ENCODE measurements around the gene RBM14. TPM values are rescaled to one million over a fixed set of nuclear protein-coding genes. Genes with fewer than 3 reads are reported as not detected.

Gene RBM14
- total RNA-seq, 4 donors from 2014 or later, result 13.8 to 70.1 (median 47.0) TPM

GRCh38 chr11:66569076-66569475 is 47.4 kb upstream of the RBM14 start:
- H3K27ac ChIP-seq, result no peak overlapping the region
- DNase-seq, result no peak

GRCh38 chr11:66570079-66570849 is 46.2 kb upstream of the RBM14 start:
- H3K4me1 ChIP-seq, result peaks cover 5 to 18% (median 13%) of the 10 kb centered on the region in 4 donors
- no peak for TF ChIP-seq CTCF (IDR thresholded peaks at IDR 0.05)
- no peak for TF ChIP-seq POLR2A (IDR thresholded peaks at IDR 0.05)
- TF ChIP-seq EP300 (IDR thresholded peaks at IDR 0.05; ENCODE audit: low read depth), result no peak
- TF ChIP-seq POLR2AphosphoS5 (IDR thresholded peaks at IDR 0.05), result no peak
- no peak overlapping the region for H3K4me3 ChIP-seq
- in situ Hi-C loops (cut with MboI; ENCODE audit: low pct_ligation_motif_present in 1 of 4, low pct_unique_long_range_greater_than_20kb in 1 of 4, low sequenced_read_pairs in 3 of 4) (loop anchor here in 2 of 4 donors (10.0 to 25.0 kb wide), 3 partner anchors 105 to 267 kb away; partner anchors contain the start of genes RBM4B (in 1 of the 2) and RCE1 (in 1 of the 2)), intact Hi-C loops (cut with DNase I; ENCODE audit: low total_unique reads) (no loop called here)
- peaks cover 33% of the 10 kb centered on the region for H3K27me3 ChIP-seq
- H3K9me3 ChIP-seq, result no peaks in the 10 kb centered on the region
- DNase-seq, result no peak
- no peaks in the 10 kb centered on the region for H3K36me3 ChIP-seq
- WGBS, 2 donors (ENCODE audit: low coverage in 1 of 2), result 39 to 67% methylated on average over 3 to 5 of the region's 5 CpGs
- no peak overlapping the region for H3K27ac ChIP-seq

More at GRCh38 chr11:66569076-66569475, 47.4 kb upstream of the RBM14 start:
- Histone ChIP-seq H3K27me3 (peaks cover 23% of the 10 kb centered on the region), H3K4me3 (no peak overlapping the region), H3K36me3 (no peaks in the 10 kb centered on the region), H3K9me3 (no peaks in the 10 kb centered on the region), H3K4me1 (peaks cover 5 to 18% (median 13%) of the 10 kb centered on the region in 4 donors)
- no peak for TF ChIP-seq EP300 (IDR thresholded peaks at IDR 0.05; ENCODE audit: low read depth)
- no peak for TF ChIP-seq POLR2A (IDR thresholded peaks at IDR 0.05)
- TF ChIP-seq POLR2AphosphoS5 (IDR thresholded peaks at IDR 0.05), result no peak
- TF ChIP-seq CTCF (IDR thresholded peaks at IDR 0.05), result no peak
- intact Hi-C loops (cut with DNase I; ENCODE audit: low total_unique reads) (no loop called here), in situ Hi-C loops (cut with MboI; ENCODE audit: low pct_ligation_motif_present in 1 of 4, low pct_unique_long_range_greater_than_20kb in 1 of 4, low sequenced_read_pairs in 3 of 4) (loop anchor here in 2 of 4 donors (10.0 to 25.0 kb wide), 2 partner anchors 164 to 268 kb away; partner anchors contain the start of gene RCE1 (in 1 of the 2))
- 89% methylated on average over 7 of the region's 7 CpGs; no CpG with 5 or more reads in 1 of the 2 donors for WGBS, 2 donors (ENCODE audit: low coverage in 1 of 2)

GRCh38 chr11:66570850-66571180 is 45.6 kb upstream of the RBM14 start:
- H3K36me3 ChIP-seq, result no peaks in the 10 kb centered on the region
- H3K27me3 ChIP-seq, result peaks cover 38% of the 10 kb centered on the region
- no peak overlapping the region for H3K27ac ChIP-seq
- H3K4me3 ChIP-seq, result no peak overlapping the region
- DNase-seq, result no peak
- TF ChIP-seq EP300 (IDR thresholded peaks at IDR 0.05; ENCODE audit: low read depth), result no peak
- no peak for TF ChIP-seq POLR2AphosphoS5 (IDR thresholded peaks at IDR 0.05)
- TF ChIP-seq POLR2A (IDR thresholded peaks at IDR 0.05), result no peak
- no peak for TF ChIP-seq CTCF (IDR thresholded peaks at IDR 0.05)
- peaks cover 5 to 18% (median 13%) of the 10 kb centered on the region in 4 donors for H3K4me1 ChIP-seq
- 73% methylated on average over 2 of the region's 2 CpGs; no CpG with 5 or more reads in 1 of the 2 donors for WGBS, 2 donors (ENCODE audit: low coverage in 1 of 2)
- in situ Hi-C loops (cut with MboI; ENCODE audit: low pct_ligation_motif_present in 1 of 4, low pct_unique_long_range_greater_than_20kb in 1 of 4, low sequenced_read_pairs in 3 of 4), result loop anchor here in 2 of 4 donors (10.0 to 25.0 kb wide), 3 partner anchors 104 to 266 kb away; partner anchors contain the start of genes RBM4B (in 1 of the 2) and RCE1 (in 1 of the 2)
- intact Hi-C loops (cut with DNase I; ENCODE audit: low total_unique reads), result no loop called here
- H3K9me3 ChIP-seq, result no peaks in the 10 kb centered on the region

- intact Hi-C loops (cut with DNase I; ENCODE audit: low total_unique reads) (loop anchor here (1.0 kb wide), 1 partner anchor 99 kb away; no protein-coding TSS in a partner anchor), in situ Hi-C loops (cut with MboI; ENCODE audit: low pct_ligation_motif_present in 1 of 4, low pct_unique_long_range_greater_than_20kb in 1 of 4, low sequenced_read_pairs in 3 of 4) (loop anchor here in 3 of 4 donors (5.0 to 10.0 kb wide), 3 partner anchors 93 to 256 kb away; partner anchors contain the start of gene RBM4B (in 1 of the 3))
- H3K4me1 ChIP-seq, result no peaks in the 10 kb centered on the region
- no peak overlapping the region for H3K27ac ChIP-seq
- H3K9me3 ChIP-seq, result no peaks in the 10 kb centered on the region
- 21 to 48% methylated on average over 4 to 25 of the region's 25 CpGs for WGBS, 2 donors (ENCODE audit: low coverage in 1 of 2)
- peak; percentile 81 for DNase-seq
- no peaks in the 10 kb centered on the region for H3K36me3 ChIP-seq
- H3K4me3 ChIP-seq, result no peak overlapping the region
- no peak for TF ChIP-seq POLR2AphosphoS5 (IDR thresholded peaks at IDR 0.05)
- peak; percentile 78 to 88 (median 86) for TF ChIP-seq CTCF (IDR thresholded peaks at IDR 0.05)
- H3K27me3 ChIP-seq, result peaks cover 16% of the 10 kb centered on the region
Observed at GRCh38 chr11:66579017-66579606, 37.3 kb upstream of the RBM14 start.

Measured in transverse colon (tissue), 4 donors.